NOMO-1 (cell line): ENCODE measurements around the gene PVR.

Source experiments
- DNase-seq, 2 experiments: peaks; one replicate each; lab custom pipeline; 2025; ENCODE audit not compliant: unreplicated experiment in 2 of 2; lab: John Stamatoyannopoulos, UW

The PVR gene

GRCh38 chr19:44642377-44642776, 1.3 kb upstream of the PVR start:
- DNase-seq = no peak

GRCh38 chr19:44644402-44645016, 799 bp downstream of the PVR start:
- DNase-seq = no peak

GRCh38 chr19:44645407-44646048, 1.8 kb downstream of the PVR start:
- DNase-seq = no peak

- no peak for DNase-seq
Measured at GRCh38 chr19:44646049-44646416, 2.3 kb downstream of the PVR start.

- no peak for DNase-seq
Measured at GRCh38 chr19:44647144-44647543, 3.4 kb downstream of the PVR start.

GRCh38 chr19:44648631-44649251, 5.0 kb downstream of the PVR start:
- no peak for DNase-seq

- no peak for DNase-seq
Measured at GRCh38 chr19:44649578-44650145, 6.0 kb downstream of the PVR start.

GRCh38 chr19:44653343-44653742, 9.6 kb downstream of the PVR start:
- DNase-seq = no peak

GRCh38 chr19:44653977-44654774, 10.5 kb downstream of the PVR start:
- DNase-seq = peak; percentile 55 to 64

GRCh38 chr19:44657211-44657921, 13.7 kb downstream of the PVR start:
- DNase-seq = peak; percentile 25 to 42

GRCh38 chr19:44658069-44658733, 14.5 kb downstream of the PVR start:
- DNase-seq = no peak

- no peak for DNase-seq
Measured at GRCh38 chr19:44660081-44660480, 16.4 kb downstream of the PVR start.

- no peak for DNase-seq
Measured at GRCh38 chr19:44661205-44661604, 17.5 kb downstream of the PVR start.

- no peak for DNase-seq
Measured at GRCh38 chr19:44661904-44662303, 18.2 kb downstream of the PVR start.

- DNase-seq = no peak
Measured at GRCh38 chr19:44662691-44663385, 19.1 kb downstream of the PVR start.

- DNase-seq = no peak
Measured at GRCh38 chr19:44663996-44664395, 20.3 kb downstream of the PVR start.

GRCh38 chr19:44664976-44665375, 21.3 kb downstream of the PVR start:
- DNase-seq = no peak

- peak in 1 of 2 experiments; percentile 30 for DNase-seq
Measured at GRCh38 chr19:44666852-44667556, 23.3 kb downstream of the PVR start.
